SIG-M5 (cell line): ENCODE results near the gene COL5A1.
"Not testable (repeated sequence)": the region's sequence is repeated elsewhere in the genome, so short reads cannot be mapped to it uniquely, and the experiment has no call there.

Experiments used
- DNase-seq: peaks from one replicate; lab custom pipeline; 2025; lab: John Stamatoyannopoulos, UW

The COL5A1 gene

DNA sequence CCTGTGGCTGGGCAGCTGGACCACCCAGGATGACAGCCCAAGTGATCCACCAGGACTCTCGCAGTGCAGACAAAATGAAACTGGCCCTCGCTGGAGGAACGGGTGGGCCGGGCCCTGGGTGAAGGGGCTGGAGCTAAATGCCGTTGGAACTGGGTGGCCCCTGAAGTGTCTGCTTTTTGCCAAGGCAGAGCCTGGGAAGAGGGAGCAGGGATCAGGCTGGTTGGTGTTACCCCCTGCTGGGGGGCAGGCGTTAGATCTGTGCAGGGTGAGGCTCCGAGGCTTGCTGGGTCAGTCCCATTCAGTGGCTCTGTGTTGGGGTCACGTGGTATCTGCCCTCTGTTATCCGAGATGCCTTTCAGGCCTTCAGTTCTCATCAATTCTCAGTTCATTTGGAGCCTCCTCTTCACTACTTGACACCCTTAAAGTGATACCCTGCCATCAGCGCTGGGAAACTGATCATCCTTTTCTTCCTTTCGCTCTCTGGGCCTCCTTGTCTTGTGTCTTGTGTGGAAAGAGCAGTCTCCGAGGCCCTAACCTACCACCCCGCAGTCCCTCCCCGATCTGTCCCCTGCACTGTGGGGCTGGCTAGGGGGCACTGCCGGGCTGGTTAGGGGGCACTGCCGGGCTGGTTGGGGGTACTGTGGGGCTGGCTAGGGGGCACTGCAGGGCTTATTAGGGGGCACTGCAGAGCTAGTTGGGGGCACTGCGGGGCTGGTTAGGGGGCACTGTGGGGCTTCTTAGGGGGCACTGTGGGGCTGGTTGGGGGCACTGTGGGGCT, 37.3 kb downstream of the COL5A1 start:
- no peak for DNase-seq

DNA sequence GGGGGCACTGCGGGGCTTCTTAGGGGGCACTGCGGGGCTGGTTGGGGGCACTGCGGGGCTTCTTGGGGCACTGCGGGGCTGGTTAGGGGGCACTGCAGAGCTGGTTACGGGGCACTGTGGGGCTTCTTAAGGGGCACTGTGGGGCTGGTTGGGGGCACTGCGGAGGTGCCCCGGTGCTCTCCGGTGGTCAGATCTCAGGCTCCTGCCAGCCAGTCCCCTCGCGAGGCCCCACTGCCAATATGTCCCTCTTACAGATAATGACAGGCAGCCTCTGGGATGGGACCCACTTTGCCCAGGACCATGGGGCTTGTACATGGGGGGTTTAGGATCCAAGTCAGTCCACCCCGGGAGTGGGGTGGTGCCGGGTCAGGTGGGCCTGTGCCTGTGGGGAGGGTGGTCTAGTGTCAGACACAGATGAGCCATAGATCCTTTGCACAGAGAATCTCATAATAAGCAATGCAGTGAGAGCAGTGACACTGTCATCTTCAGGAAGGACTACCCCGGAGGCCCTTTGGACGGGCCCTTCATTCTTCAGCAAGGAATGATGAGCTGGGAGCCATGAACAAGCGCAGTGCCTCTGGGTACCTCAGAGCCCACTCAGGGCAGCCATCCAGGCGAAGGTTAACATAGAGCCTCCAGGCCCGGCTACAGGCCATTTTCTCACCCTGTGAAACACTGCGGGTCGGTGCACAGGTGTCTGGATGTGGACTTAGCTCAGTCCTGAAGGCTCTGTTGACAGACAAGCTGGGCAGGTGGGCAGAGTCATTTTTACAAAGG, 38.2 kb downstream of the COL5A1 start:
- DNase-seq, result no peak

DNA sequence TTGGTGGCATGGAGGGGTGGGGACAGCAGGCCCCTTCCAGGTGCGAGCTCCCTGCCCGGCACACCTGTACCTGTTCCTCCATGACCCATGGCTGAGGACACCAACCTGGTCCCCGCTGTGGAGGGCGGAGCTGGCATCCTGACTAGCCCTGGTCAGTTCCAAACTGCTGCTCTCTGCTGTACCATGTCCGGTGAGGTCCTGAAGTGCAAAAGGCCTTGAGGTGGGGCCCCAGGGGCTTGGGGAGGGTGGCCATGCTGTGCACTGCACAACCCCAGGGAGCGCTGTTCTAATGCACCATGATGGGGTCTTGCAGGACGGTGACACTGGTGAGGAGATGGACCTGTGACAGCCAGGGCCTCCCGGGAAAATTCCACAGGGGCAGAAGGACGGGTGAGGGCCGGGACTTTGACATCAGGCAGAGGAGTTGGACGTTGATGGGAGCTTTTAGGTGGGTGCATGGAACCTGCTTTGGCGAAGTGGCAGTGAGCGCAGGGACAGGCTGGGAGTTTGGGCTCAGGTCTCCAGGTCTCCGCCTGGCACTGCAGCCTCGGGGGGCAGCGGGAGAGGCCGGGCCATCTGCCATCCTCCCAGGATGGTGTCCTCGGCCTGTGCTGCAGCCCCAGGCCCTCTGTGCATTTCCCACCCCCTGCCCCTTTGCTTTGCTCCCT, 38.9 kb downstream of the COL5A1 start:
- no peak for DNase-seq

DNA sequence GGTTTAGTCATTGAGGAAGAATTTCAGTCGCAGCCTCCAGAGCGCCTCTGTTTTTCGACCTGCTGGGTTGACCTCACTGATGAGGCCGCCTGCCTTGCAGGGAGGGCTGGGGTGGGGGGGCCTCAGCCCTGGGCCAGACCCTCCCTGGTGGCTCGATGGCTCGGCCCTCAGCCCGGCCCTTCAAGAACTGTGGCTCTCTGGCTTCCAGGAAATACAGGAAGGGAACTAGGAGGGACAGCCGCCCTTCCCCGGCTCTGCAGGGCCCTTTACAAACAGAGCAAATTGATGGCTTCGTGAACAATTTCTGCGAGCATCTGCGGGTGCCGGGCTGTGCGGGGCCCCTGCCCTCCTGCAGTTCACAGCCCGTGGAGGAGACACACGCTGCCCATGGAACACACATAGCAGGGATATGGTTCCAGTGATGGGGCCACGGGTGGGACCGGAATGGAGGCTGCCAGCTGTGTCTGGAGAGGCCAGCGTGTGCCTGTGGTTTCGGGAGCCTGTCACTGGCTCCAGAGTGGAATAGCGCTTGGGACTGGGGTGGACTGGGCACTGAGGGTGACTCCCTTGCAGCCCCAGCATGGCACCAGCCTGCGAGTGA, 39.6 kb downstream of the COL5A1 start:
- no peak for DNase-seq

DNA sequence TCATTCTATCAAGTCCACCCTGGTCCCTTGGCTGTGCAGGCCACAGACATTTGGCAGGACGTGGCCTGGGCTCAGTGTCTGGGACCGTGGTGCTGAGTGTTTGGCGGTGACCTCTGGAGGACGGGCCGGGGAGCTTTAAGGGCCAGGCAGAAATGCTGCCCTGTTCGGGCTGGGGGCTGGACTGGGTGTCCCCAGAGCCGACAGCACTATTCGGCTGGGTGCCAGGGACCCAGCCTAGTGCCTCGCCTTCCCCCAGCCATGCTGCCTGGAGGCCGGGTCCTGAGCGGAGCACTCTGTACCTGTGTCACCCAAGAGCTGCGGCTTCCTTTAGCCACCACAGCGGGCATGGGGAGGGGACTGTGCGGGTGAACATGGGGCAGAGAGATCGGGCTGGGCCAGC, 40.4 kb downstream of the COL5A1 start:
- no peak for DNase-seq

DNA sequence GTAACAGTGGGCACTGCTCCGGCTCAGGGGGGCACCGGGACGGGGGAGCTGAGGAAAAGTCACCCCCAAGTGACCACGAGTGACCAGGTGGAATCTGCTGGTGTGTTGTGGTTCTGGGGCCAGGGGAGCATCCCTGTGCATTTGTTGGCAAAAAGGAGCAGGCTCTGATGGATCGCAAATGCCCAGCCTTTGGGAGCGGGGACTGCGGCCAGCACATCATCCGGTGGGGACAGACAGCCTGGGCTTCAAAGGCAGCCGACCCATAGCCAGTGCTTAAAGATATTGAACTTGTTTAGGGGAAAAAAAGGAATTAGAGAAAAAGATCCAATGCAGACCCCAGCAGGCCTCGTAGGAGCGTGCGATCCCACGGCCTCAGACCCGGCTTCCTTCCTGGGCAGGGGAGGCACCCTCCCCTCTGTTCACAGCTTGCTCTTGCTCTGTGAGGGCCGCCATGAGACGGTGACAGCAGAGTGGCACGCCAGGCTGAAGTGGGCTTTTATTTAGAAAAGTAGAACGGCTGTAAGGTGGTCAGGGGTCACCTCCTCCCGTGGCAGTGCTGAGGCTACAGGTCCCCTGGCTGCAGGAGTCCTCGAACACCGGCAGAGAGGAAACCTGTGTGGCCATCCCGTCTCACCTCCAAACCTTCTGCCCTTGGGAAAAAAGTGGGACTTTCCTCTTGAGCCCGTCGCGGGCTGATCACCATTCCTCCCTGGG, 41.2 kb downstream of the COL5A1 start:
- no peak for DNase-seq

DNA sequence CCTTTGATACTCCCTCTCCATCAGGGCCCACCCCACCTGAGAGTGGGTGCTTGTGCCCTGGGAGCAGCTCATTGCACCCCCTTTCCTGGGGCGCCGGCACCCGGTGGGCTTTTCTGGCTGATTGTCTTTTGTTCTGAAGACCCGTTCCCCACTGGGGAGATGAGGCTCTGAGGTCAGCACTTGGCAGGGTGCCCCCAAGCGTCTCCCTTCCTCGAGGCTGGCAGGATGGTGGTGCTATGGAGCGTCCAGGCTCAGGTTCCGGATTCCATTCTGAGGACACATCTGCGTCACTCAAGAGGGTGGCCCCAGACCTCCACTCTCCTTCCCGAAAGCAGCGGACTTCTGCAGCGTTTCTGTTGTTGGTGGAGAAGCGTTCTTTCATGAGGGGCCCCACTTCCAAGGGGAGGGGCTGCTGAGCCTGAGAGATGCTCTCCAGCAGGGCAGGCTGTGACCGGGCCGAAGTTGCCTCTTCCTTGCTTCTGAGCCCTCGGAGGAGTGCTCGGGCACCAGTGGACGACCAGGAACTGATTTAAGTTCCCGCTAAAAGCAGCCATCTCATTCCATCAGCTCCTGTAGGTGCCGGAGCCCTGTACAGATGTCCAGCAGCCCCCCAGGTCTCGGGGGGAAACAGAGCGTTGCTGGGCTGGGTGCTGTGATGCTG, 42.2 kb downstream of the COL5A1 start:
- DNase-seq, result no peak

DNA sequence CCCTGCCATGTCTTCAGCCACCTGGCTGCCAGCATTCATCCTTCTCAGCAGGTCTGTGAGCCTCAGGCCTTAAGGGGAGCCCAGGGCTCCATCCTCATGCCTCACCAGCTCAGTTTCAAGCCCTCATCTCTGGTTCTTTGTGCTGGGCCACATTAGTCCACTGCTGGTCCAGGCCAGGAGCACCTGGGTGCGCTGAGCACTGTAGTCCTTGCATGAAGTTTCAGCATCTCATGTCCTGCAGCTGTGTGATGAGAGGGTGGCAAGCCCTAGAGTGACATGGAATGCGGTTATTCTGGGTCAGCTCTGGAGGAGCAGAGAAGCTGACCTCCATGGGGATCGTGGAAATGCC, 42.7 kb downstream of the COL5A1 start:
- DNase-seq, result no peak

DNA sequence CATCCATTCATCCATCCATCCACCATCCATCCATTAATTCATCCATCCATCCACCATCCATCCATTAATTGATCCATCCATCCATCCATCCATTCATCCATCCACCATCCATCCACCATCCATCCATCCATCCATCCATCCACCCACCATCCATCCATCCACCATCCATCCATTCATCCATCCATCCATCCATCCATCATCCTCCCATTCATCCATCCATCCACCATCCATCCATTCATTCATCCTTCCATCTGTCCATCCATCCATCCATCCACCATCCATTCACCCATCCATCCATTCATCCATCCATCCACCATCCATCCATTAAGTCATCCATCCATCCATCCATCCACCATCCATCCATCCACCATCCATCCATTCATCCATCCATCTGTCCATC, 43.3 kb downstream of the COL5A1 start:
- DNase-seq, result not testable (repeated sequence)

DNA sequence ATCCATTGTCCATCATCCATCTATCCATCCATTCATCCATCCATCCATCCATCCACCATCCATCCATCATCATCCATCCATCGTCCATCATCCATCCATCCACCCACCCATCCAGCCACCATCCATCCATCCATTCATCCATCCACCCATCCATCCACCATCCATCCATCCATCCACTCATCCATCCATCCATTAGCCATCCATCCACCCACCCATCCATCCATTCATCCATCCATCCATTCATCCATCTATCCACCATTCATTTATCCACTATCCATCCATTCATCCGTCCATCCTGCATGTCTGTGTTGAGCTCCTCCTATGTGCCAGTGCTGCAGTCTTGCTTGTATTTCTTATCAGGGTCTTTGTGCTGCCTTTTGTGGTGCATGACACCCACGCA, 44.2 kb downstream of the COL5A1 start:
- DNase-seq, result no peak

DNA sequence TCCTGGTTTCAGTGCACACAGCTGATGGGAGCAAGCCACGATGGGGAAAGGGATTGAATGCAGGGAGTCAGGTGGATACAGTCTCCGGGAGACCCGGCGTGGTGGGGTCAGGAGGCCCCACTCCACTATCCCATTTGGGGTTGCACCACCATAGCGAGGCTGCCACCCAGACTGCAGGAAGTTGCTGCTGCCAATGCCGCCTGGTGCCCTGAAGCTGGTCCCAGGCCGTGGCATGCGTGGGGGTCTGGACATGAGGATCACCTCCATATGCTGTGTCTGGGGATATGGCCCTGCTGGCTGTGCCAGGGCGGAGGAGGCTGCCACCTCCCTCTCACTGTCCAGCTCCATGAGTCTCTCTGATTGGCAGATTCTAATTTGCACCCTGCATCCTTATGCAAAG, 45.3 kb downstream of the COL5A1 start:
- no peak for DNase-seq

DNA sequence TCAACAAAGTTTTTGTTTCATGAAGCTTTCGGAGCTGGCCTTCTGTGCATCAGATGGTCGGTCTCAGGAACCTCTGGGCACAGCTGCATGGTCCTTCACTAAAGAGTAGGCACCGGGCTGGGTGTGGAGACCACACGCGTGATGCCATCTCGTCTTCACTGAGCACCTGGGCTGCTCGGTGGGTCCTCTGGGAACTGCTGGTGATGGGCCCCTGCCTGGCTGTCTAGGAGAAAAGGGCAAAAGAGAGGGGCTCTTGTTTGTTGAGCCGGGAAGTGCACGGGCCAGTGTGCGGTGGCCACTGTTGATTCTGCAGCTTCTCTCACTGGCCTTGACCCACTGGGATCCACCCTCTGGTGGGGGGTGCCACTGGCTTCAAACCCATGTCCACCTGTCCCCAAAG, 46.0 kb downstream of the COL5A1 start:
- no peak for DNase-seq

DNA sequence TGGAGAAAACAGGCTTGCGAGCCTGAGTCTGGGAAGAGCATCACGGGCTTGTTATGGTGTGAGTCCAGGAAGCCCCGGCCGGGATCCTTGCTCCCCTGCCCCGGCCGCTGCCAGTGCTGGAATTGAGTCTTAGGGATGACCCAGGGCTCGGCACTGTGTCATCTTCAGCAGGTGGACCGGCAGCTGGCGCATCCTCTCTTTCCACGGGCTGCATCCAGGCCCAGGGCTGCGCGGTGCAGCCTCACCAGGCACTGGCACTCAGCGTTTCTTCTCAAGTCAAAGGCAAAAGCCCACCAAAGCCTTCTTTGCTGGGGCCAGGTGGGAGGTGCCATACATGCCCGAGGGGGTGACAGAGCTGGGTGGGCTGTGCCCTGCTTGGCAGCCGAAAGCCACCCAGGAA, 46.6 kb downstream of the COL5A1 start:
- no peak for DNase-seq

DNA sequence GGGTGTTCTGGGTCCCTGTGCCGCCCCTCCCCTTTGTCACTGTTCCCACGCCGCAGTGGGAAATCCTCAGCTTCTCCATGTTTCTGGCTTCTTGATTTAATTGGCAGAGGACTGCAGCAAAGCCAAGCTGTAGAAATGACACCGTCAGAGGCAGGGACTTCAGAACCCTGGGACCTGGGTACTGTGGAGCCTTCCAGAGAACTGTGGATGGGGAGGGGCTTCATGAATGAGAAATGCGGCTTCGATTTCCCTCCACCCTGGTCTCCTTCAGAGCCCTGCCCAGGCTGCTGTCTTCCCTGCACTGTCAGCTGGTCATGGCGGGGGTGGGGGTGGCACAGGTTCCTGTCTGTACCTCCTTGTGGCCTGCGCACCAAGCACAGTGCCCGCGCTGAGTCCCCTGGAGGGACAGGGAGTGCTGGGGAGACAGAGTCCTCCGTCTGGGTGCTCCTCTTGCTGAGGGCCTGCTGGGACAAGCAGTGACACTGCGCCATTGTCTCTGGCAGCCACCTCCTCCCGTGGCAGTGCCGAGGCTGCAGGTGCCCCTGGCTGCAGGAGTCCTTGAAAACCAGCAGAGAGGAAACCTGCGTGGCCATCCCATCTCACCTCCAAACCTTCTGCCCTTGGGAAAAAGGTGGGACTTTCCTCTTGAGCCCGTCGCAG, 47.2 kb downstream of the COL5A1 start:
- no peak for DNase-seq

DNA sequence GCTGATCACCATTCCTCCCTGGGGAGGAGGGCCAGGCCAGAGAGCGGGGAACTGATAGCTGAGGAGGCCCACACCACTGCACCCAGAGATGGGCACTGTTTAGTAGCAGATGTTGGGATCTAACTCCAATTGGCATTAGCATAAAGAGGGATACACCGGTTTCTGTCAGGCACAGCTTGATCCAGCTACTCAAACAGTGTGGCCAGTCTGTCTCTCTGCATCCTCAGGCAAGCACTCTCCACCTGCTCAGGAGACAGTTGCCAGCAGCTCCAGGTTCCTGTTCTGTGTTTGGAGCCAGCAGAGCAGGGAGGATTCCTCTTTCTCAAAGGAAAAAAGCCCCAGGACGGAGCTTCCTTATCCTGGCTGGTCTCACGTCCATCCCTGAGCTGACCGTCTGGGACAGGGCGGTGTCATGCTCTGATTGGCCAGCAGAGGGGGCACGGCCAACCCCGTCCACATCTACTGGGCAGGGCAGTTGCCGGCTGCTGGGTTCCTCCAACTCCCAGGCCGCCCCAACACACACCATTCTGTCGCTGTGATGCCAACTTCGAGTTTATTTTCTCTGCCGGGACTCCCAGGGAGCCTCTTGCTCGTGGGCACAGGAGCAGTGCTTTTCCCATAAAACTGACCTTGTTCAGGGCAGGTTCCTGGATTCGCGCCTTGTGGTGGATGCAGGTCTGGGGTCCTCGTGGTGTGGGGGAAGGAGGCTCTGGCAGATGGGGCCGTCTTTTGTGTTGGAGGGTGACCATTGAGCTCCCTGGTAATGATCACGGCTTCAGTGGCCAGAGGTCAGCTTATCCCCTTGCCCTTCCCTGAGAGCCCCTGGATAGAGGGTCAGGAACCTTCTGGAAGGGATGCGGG, 47.9 kb downstream of the COL5A1 start:
- DNase-seq, result no peak

DNA sequence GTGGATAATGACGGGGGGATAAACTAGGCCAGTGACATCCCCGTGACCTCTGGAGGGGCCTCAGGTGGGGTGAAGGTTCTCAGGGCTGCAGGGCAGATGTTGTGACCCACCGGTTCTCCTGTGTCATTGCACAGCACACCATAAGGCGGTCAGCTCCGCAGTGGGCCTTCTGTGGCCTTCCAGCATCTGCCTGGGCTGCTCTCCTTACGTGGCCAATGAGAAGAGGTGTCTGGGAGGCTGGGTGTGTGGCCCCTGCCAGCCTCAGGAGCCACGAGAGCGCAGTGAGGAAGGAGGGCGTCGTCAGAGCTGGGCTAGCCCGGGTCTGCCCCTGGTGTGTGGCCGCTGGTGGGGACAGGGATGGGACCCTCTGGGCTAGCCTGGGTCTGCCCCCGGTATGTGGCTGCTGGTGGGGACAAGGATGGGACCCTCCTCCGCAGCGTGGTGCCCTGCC, 48.7 kb downstream of the COL5A1 start:
- DNase-seq, result no peak

DNA sequence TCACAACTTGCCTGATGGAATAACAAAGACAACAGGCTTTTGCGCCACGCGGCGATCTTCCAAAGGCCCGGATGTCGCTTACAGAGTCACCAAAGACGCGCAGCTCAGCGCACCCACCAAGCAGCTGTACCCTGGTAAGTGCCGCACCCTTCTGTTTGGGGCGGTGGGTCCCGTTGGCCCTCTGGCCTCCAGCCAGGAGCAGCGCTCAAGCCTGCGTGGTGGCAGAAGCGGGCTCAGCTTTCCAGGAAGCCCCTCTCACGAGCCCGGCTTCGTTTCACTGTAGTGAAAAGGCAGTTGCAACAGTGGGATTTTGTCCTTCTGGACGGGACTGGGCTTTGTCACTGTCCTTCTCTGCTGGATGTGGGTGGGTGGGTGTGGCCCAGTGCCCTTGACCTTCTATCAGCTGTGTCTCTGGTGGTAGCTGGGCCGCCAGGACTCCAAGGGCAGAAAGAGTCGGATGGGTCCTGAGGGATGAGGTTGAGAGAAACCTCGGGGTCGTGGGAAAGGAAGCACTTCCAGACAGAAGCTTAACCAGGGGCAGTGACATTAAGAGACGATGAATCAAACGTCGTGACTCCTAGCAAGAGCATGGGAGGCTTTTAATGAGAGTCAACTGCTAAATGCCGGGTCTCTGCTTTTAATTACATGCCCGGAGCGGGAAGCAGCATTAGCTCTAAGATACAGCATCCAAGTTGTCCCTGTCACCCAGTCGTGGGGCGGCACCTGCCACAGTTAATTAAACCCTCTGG, 49.5 kb downstream of the COL5A1 start:
- DNase-seq, result no peak

DNA sequence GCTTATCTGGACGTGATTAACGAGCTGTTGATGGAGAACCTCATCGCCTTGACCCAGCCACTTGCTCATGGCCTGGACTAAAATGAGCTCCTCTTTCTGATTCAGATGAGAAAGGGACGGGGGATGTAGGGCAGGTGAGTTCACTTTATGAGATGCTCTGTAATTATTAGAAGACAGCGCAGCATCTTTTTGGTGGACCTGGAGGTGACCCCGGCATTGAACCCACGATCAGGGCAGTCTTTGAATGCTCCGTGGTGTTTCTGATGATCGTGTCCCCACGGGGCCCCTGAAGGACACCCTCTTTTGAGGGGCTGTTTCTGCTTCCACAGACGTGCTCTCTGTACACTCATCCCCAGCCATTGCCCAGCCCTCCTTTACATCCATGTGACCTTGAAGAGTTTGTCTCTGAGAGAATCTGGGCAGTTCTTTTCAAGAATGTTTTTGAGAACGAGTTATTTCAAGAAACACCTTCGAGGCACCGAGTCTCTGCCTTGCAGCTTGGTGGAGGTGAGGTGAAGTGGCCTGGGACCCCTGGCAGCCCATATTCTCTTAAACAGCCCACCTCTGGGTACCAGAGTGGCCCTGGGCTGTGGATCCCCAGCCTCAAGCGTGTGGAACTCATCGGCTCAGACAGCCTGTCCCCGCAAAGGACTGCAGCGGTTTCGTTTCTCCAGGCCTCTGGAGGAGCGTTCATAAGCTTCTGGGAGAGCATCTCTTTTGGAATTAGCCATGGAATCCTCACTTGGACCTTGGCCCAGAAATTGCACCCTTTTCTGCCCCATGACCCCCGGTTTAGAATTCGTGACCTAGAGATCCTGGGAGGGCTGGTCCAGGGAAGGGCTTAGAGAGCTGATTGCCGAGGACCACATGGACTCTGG, 50.3 kb downstream of the COL5A1 start:
- no peak for DNase-seq
